ENCODE results near the gene SSC5D. TPM values are rescaled to one million over a fixed set of nuclear protein-coding genes. Genes with fewer than 3 reads are reported as not detected.

The SSC5D gene
- total and polyA plus RNA-seq, 2 experiments from 2014 or later = 0.60 to 0.89 TPM

GRCh38 chr19:55567708-55568328 lies 79.6 kb downstream of the SSC5D start:
- no peak overlapping the region for H3K27ac ChIP-seq
- DNase-seq (ENCODE audit: low read depth in 1 of 2, low spot score in 1 of 2) = no peak
- no peak overlapping the region for H3K4me3 ChIP-seq
- H3K27me3 ChIP-seq = no peaks in the 10 kb centered on the region
- no peaks in the 10 kb centered on the region for H3K36me3 ChIP-seq
- H3K9me3 ChIP-seq (ENCODE audit: low read depth) = no peaks in the 10 kb centered on the region
- TF ChIP-seq CTCF (IDR thresholded peaks at IDR 0.05; ENCODE audit: low read depth, low read length) = no peak
- peaks cover 6% of the 10 kb centered on the region for H3K4me1 ChIP-seq (ENCODE audit: low read depth)

Other genes starting within 250 kb of the SSC5D start
- gene PPP6R1, start 229.4 kb upstream of the SSC5D start, total RNA-seq = 87.9 and 91.7 TPM in 2 replicates
- gene PPP6R1, start 229.4 kb upstream of the SSC5D start, polyA plus RNA-seq = 98.7 and 101 TPM in 2 replicates
- gene HSPBP1, start 208.3 kb upstream of the SSC5D start, total RNA-seq = 47.2 and 77.7 TPM in 2 replicates
- gene HSPBP1, start 208.3 kb upstream of the SSC5D start, polyA plus RNA-seq = 68.9 and 123 TPM in 2 replicates
- gene BRSK1, start 204.4 kb upstream of the SSC5D start, total RNA-seq = 34.4 and 34.7 TPM in 2 replicates
- gene BRSK1, start 204.4 kb upstream of the SSC5D start, polyA plus RNA-seq = 3.5 and 5.6 TPM in 2 replicates
- gene TMEM150B, start 163.1 kb upstream of the SSC5D start, total RNA-seq = not detected in 2 replicates
- gene TMEM150B, start 163.1 kb upstream of the SSC5D start, polyA plus RNA-seq = not detected in 2 replicates
- 58.9 and 82.4 TPM in 2 replicates for gene KMT5C, start 148.6 kb upstream of the SSC5D start, total RNA-seq
- gene KMT5C, start 148.6 kb upstream of the SSC5D start, polyA plus RNA-seq = 63.5 and 81.7 TPM in 2 replicates
- not detected in 2 replicates for gene COX6B2, start 133.7 kb upstream of the SSC5D start, total RNA-seq
- gene COX6B2, start 133.7 kb upstream of the SSC5D start, polyA plus RNA-seq = 0.06 and 0.17 TPM in 2 replicates
- gene GARIN5B, start 125.2 kb upstream of the SSC5D start, total RNA-seq = not detected in 2 replicates
- not detected in 2 replicates for gene GARIN5B, start 125.2 kb upstream of the SSC5D start, polyA plus RNA-seq
- 0.12 and 0.49 TPM in 2 replicates for gene IL11, start 118.0 kb upstream of the SSC5D start, total RNA-seq
- 0.72 TPM in 1 of 2 replicates, not detected in the other for gene IL11, start 118.0 kb upstream of the SSC5D start, polyA plus RNA-seq
- not detected in 2 replicates for gene TMEM190, start 111.6 kb upstream of the SSC5D start, total RNA-seq
- gene TMEM190, start 111.6 kb upstream of the SSC5D start, polyA plus RNA-seq = 0.85 and 1.3 TPM in 2 replicates
- 0.27 and 0.35 TPM in 2 replicates for gene TMEM238, start 104.1 kb upstream of the SSC5D start, total RNA-seq
- 1.7 and 4.0 TPM in 2 replicates for gene TMEM238, start 104.1 kb upstream of the SSC5D start, polyA plus RNA-seq
- gene RPL28, start 102.5 kb upstream of the SSC5D start, total RNA-seq = 757 and 1,325 TPM in 2 replicates
- 273 and 320 TPM in 2 replicates for gene RPL28, start 102.5 kb upstream of the SSC5D start, polyA plus RNA-seq
- 54.2 and 244 TPM in 2 replicates for gene UBE2S, start 80.6 kb upstream of the SSC5D start, total RNA-seq
- 164 and 471 TPM in 2 replicates for gene UBE2S, start 80.6 kb upstream of the SSC5D start, polyA plus RNA-seq
- gene SHISA7, start 45.1 kb upstream of the SSC5D start, total RNA-seq = not detected in 2 replicates
- not detected in 2 replicates for gene SHISA7, start 45.1 kb upstream of the SSC5D start, polyA plus RNA-seq
- 99.4 and 200 TPM in 2 replicates for gene ISOC2, start 26.8 kb upstream of the SSC5D start, total RNA-seq
- gene ISOC2, start 26.8 kb upstream of the SSC5D start, polyA plus RNA-seq = 73.9 and 89.7 TPM in 2 replicates
- gene C19orf85, start 23.7 kb upstream of the SSC5D start, total RNA-seq = not detected in 2 replicates
- not detected in 2 replicates for gene C19orf85, start 23.7 kb upstream of the SSC5D start, polyA plus RNA-seq
- 15.7 and 16.7 TPM in 2 replicates for gene ZNF628, start 11.8 kb upstream of the SSC5D start, total RNA-seq
- 0.95 and 0.96 TPM in 2 replicates for gene ZNF628, start 11.8 kb upstream of the SSC5D start, polyA plus RNA-seq
- gene NAT14, start 3.2 kb upstream of the SSC5D start, total RNA-seq = 56.5 and 78.7 TPM in 2 replicates
- gene NAT14, start 3.2 kb upstream of the SSC5D start, polyA plus RNA-seq = 137 and 138 TPM in 2 replicates
- gene SBK2, start 48.7 kb downstream of the SSC5D start, total RNA-seq = 2.4 and 5.3 TPM in 2 replicates
- 6.8 and 7.1 TPM in 2 replicates for gene SBK2, start 48.7 kb downstream of the SSC5D start, polyA plus RNA-seq
- gene SBK3, start 57.1 kb downstream of the SSC5D start, total RNA-seq = 0.71 and 0.88 TPM in 2 replicates
- not detected in 2 replicates for gene SBK3, start 57.1 kb downstream of the SSC5D start, polyA plus RNA-seq
- gene ZNF579, start 92.4 kb downstream of the SSC5D start, total RNA-seq = 10.3 and 13.4 TPM in 2 replicates
- gene ZNF579, start 92.4 kb downstream of the SSC5D start, polyA plus RNA-seq = 14.9 and 17.7 TPM in 2 replicates
- gene FIZ1, start 111.1 kb downstream of the SSC5D start, total RNA-seq = 12.8 and 13.6 TPM in 2 replicates
- 18.7 and 25.3 TPM in 2 replicates for gene FIZ1, start 111.1 kb downstream of the SSC5D start, polyA plus RNA-seq
- gene ZNF524, start 111.9 kb downstream of the SSC5D start, total RNA-seq = 26.5 and 29.1 TPM in 2 replicates
- gene ZNF524, start 111.9 kb downstream of the SSC5D start, polyA plus RNA-seq = 15.9 and 17.3 TPM in 2 replicates
- 7.1 and 11.2 TPM in 2 replicates for gene ZNF865, start 117.2 kb downstream of the SSC5D start, total RNA-seq
- gene ZNF865, start 117.2 kb downstream of the SSC5D start, polyA plus RNA-seq = 1.9 and 2.6 TPM in 2 replicates
- 15.1 and 15.4 TPM in 2 replicates for gene ZNF784, start 136.1 kb downstream of the SSC5D start, total RNA-seq
- gene ZNF784, start 136.1 kb downstream of the SSC5D start, polyA plus RNA-seq = 13.3 and 14.0 TPM in 2 replicates
- gene ZNF580, start 152.6 kb downstream of the SSC5D start, total RNA-seq = 78.4 and 84.9 TPM in 2 replicates
- 104 and 124 TPM in 2 replicates for gene ZNF580, start 152.6 kb downstream of the SSC5D start, polyA plus RNA-seq
- gene ZNF581, start 155.2 kb downstream of the SSC5D start, total RNA-seq = 28.4 and 42.0 TPM in 2 replicates
- 22.3 and 28.7 TPM in 2 replicates for gene ZNF581, start 155.2 kb downstream of the SSC5D start, polyA plus RNA-seq
- gene CCDC106, start 159.8 kb downstream of the SSC5D start, total RNA-seq = 42.4 and 49.2 TPM in 2 replicates
- 40.6 and 43.5 TPM in 2 replicates for gene CCDC106, start 159.8 kb downstream of the SSC5D start, polyA plus RNA-seq
- gene U2AF2, start 166.6 kb downstream of the SSC5D start, total RNA-seq = 170 and 187 TPM in 2 replicates
- gene U2AF2, start 166.6 kb downstream of the SSC5D start, polyA plus RNA-seq = 13.4 and 16.3 TPM in 2 replicates
- 144 and 164 TPM in 2 replicates for gene EPN1, start 186.8 kb downstream of the SSC5D start, total RNA-seq
- 151 and 173 TPM in 2 replicates for gene EPN1, start 186.8 kb downstream of the SSC5D start, polyA plus RNA-seq
- not detected in 2 replicates for gene NLRP9, start 250.0 kb downstream of the SSC5D start, total RNA-seq
- gene NLRP9, start 250.0 kb downstream of the SSC5D start, polyA plus RNA-seq = not detected in 2 replicates

Measured in cardiac muscle cell (in vitro differentiated cells and primary cell).